GM18909 (cell line): Measurements from ENCODE around the gene CD164L2.

ENCODE experiments used
- ATAC-seq: cut with Tn5 transposase; IDR thresholded peaks from one replicate; pipeline ENCODE4 v1.9.1; 2021; ENCODE audit warnings: mild to moderate bottlenecking; ENCODE audit not compliant: unreplicated experiment, poor library complexity

CD164L2 gene

GRCh38 chr1:27366113-27366410 lies 17.1 kb downstream of the CD164L2 start:
- ATAC-seq: peak; percentile 43

DNA sequence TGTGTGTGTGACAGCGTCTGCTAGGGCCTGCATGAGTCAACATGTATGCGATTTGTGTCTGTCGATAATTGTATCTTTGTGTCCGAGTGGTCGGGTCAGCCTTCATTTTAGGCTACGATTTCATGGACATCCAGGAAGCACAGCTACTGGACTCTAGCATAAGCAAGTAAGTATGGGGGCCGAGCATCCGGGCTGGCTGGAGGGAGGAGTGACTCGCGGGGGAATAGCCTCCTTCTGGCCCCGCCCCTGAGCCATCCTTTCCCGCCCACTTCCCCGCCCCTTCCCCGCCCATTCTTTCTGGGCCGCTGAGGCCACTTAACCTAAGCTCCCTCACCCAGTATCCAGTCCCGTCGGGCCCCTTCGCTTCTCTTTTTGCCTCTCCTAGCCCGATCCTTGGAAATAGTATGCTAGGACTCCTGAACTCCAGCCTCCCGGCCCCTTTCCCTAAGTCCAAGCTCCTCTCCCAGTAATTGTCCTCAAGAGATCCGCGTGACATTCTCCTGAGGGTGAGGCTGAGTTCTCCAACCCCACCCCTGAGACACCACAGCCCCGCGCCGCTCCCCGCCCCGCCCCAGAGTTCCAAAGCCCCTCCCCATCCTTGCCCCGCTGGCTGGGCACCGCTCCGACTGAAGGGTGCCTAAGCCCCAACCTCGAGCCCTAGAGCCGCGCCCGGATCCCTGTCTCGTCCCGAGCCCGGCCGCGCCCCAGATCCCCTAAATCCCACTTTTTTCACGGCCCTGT lies 17.6 kb downstream of the CD164L2 start:
- ATAC-seq: peak; percentile 46

DNA sequence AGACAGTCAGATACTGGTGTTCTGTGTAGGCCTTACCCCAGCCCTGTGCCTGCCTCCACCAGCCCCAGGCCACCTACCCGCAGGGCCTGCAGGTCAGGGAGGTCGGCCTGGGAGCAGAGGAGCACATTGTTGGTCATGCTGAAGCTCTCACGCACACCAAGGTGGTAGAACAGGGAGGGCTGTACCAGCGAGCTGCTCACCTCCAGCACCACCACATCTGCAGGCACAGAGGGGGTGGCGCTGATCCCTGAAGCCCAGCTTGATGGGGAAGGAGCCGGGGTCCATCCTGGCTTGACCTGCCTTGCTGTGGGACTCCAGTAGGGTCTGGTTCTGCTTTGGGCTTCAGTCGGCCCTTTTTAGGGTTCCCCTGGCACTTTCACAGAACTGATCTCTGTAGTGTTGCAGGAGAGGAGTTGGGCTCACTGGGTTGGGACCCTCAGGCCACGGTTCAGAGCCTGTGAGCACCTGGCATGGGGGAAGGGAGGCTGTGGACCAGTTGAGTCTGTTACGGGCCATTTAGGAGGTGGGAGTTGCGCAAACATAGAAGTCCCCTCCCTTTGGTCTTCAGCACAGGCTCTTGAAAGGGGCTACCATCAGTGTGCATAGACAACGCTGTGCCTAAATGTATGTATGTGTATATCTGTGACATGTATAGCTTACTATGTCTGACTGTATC lies 18.3 kb downstream of the CD164L2 start:
- no peak for ATAC-seq

- no peak for ATAC-seq
Observed at GRCh38 chr1:27363766-27364695, 19.1 kb downstream of the CD164L2 start.

DNA sequence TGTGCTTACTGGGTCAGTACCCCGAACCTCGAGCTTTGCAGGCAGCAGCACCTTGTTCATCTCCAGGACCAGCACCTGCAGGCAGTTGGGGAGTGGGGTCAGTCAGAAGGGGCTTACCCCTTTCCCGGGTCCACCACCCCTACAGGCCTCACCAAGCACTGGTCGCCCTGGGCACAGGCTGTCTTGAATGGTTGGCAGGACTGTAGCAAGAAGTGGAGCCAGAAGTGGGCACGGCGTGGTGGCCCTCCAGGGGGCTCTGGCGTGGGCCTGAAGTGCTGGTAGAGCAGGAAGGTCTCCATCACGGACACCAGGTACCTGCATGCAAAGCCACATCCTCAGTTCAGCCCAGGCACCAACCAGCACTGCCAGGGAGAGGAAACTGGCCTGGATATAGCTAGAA lies 21.6 kb downstream of the CD164L2 start:
- no peak for ATAC-seq

DNA sequence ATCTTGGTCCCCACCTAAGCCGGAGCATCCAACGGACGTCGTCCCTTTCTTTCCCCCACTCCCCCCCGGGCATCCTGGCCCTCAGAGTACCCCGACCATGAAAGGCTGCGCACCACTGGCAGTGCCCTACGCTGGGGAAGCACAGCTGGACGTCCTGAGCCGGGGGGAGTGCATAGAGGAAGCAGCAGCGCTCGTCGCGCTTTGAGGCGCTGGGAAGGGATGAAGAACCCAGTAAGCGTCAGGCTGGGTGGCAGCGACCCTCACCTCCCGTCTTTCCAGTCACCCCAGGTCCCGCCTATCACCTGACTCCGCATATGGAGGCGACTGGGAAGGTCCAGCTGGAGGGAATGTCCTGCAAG lies 22.1 kb downstream of the CD164L2 start:
- ATAC-seq: no peak

GRCh38 chr1:27360159-27361043 lies 22.7 kb downstream of the CD164L2 start:
- no peak for ATAC-seq

DNA sequence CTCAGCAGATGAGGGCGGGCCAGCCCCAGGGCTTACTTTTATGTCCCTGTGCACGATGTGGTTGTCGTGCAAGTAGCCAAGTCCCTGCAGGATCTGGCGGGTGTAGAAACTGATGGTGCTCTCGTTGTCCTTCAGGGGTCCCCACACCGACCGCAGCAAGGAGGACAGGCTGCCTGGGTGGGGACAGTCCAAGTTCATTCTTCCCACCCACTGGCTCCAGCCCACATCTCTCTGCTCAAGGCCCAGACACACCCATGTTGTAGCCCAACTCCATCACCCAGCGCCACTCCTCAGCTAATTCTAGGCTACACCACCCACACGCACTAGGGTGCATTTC lies 23.3 kb downstream of the CD164L2 start:
- no peak for ATAC-seq

DNA sequence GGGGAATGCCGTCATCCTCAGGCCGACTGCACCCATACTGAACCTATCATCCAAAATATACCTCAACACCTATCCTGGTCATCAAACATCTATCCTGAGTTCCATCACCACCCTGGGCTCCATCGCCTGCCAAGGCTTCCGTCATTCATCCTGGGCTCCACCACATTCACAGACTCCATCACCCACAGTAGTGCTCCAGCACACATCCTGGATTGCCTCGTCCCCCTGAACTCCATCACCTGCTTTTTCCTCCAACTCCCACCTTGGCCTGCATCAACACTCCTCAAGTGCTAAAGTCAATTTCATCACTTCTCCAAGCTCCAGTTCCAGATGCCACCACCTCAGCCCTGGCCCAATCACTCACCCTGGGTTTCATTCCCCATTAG lies 24.2 kb downstream of the CD164L2 start:
- no peak for ATAC-seq

DNA sequence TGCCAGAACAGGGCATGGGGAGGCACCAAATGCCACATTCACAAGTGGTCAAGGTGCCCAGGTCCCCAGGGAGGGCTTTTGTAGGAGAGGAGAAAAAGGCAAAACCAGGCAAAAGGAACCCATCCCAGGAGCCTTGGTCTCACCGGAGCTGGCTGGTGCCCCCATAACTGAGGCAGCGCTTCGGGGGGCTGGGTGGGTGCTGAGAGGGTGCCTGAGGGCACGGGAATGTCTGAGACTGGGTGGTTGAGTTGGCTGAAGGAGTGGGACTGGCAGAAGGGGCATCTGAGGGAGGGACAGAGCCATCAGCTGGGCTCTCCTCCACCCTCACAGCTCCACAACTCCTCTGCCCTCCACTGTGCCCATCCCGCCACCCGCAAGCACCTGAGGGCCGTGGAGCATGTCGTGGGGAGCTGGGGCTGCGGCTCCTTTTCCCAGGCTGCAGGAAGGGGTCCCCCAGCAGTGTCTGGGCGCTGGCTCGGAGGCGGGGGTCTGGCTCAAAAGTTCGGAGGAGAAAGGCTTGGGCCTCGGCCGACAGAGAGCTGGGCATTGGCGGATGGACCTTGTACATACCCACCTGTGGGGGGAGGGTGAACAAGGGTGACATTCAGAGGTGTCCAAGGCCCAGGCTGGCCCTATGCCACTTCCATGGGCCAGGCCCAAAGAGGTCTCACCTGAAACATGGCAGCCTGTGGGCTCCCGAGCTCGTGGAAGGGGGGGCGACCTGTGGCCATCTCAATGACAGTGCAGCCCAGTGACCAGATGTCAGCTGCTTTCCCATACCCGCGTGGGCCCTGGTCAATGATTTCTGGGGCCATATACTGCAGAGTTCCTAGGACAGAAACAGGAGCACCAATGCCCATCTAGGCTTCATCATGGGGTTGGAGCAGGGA lies 24.9 kb downstream of the CD164L2 start:
- ATAC-seq: no peak

DNA sequence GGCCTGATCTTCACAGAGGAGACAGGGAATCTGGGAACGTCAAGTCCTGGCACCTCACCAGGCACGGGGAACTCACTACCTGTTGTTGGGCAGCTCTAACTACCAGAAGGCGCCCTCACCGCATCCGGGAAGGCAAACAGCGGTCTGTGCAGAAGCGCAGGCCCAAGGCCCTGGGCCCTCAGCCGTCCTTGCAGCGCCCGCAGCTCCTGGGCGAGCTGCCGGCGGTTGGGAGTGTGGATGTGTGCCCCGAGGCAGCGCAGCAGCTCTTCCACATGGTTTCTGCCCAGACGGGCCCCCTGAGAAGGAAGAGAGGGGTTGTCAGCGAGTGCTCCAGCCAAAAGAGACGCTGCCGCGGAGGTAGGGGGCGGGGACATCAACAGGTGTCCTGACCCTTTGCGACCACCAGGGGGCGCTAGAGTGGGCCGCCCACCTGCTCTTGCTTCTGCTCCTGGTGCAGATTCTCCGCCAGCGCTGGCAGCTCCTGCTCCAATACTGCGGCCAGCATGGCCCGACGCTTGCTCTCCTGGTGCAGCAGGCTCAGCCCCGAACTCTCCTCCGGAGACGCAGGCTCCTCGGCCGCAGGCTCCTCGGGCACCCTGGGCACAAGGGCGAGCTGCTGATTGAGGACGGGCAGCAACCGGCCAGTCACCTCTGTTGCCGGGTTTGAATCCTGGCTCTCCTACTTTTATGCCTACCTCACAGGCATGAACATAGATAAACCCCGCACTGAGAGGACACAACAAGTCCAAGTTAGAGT lies 25.7 kb downstream of the CD164L2 start:
- ATAC-seq: peak; percentile 62

GRCh38 chr1:27356619-27357280 lies 26.4 kb downstream of the CD164L2 start:
- ATAC-seq: no peak

- no peak for ATAC-seq
Observed at GRCh38 chr1:27356277-27356618, 26.9 kb downstream of the CD164L2 start.

GRCh38 chr1:27355683-27356082 lies 27.4 kb downstream of the CD164L2 start:
- no peak for ATAC-seq

DNA sequence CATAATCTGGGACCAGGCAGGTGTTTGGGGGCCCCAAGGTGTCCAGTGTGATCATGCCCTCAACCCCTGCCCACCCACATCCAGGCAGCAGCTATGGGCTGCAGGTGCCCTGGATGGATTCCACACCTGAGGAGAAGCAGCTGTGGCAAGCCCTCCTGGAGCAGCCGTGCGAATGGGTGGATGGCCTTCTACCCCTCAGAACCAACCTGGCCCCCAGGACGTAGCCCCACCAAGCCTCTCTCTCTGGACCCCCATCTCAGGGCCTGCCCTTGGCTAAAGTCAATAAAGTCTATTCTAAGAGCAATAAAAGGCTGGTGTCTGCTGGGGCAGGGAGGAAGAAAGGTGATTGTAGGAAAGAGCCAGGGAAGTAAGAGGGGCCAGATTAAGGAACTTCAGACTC lies 29.5 kb downstream of the CD164L2 start:
- ATAC-seq: no peak

DNA sequence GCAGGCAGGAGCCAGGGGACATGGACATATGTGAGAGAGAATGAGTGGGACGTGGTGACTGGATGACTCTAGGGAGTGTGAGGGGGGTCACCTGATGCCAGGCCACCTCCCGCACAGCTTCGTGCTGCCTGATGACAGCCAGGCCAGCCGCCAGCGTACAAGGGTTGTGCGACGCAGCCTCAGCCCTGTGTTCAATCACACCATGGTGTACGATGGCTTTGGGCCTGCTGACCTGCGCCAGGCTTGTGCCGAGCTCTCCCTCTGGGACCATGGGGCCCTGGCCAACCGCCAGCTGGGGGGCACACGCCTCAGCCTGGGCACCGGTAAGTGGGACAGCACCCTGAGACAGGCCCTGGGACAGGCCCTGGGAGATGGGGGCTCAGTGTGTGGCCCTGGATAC lies 30.0 kb downstream of the CD164L2 start:
- no peak for ATAC-seq

DNA sequence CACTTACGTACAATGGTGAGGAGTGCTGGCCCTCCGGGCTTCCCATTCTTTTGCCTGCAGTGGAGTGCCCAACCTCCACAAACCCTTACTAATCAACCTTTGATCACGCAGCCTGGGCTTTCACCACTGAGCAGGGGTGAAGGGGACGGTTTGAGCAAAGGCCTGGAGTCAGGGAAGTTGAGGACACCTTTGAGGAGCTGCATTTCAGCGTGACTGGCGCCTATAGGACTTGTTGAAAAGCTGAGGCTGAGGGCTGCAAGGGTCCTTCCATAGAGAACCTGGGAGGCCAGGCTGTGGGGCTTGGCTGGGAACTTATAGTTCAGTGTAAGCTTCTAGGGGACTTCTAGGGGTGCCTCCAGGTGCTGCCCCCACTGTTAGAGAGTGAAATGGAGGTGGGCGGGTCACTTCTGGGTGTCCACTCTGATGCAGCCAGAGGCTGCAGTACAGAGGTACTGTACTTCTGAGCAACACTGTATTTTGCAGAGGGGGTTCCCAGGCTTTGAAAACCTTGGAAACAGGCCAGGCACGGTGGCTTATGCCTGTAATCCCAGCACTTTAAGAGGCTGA lies 31.5 kb downstream of the CD164L2 start:
- ATAC-seq: no peak
